GM18909 (cell line): Measurements from ENCODE around the gene IRAK3.
A peak's percentile ranks its signal among the peaks of the same experiment; 100 is the strongest.
"Not testable (repeated sequence)": the region's sequence is repeated elsewhere in the genome, so short reads cannot be mapped to it uniquely, and the experiment has no call there.

Experiments used
- ATAC-seq: cut with Tn5 transposase; IDR thresholded peaks from one replicate; pipeline ENCODE4 v1.9.1; 2021; ENCODE audit warnings: mild to moderate bottlenecking; ENCODE audit not compliant: unreplicated experiment, poor library complexity

Gene IRAK3

DNA sequence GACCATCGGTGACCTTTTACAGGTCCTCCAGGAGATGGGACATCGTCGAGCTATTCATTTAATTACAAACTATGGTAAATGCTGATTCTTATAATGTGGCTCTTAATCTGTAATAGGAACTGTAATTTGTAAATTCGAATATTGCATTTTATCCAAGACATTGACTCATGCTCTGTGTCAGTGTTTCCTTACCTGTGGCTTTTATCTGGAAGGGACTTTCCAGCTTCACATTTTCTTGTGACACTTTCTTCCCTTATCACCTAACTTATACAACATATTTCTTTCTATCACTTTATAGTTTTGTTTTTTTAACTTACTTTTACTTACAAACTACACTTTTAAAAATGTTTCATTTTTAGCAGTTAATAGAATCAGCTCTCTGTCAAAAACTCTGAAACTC, 14.8 kb downstream of the IRAK3 start:
- no peak for ATAC-seq

GRCh38 chr12:66206141-66206540, 17.1 kb downstream of the IRAK3 start:
- ATAC-seq: no peak

GRCh38 chr12:66210840-66211239, 21.8 kb downstream of the IRAK3 start:
- no peak for ATAC-seq

GRCh38 chr12:66211573-66211972, 22.6 kb downstream of the IRAK3 start:
- ATAC-seq: not testable (repeated sequence)

GRCh38 chr12:66213011-66213410, 24.0 kb downstream of the IRAK3 start:
- ATAC-seq: not testable (repeated sequence)

DNA sequence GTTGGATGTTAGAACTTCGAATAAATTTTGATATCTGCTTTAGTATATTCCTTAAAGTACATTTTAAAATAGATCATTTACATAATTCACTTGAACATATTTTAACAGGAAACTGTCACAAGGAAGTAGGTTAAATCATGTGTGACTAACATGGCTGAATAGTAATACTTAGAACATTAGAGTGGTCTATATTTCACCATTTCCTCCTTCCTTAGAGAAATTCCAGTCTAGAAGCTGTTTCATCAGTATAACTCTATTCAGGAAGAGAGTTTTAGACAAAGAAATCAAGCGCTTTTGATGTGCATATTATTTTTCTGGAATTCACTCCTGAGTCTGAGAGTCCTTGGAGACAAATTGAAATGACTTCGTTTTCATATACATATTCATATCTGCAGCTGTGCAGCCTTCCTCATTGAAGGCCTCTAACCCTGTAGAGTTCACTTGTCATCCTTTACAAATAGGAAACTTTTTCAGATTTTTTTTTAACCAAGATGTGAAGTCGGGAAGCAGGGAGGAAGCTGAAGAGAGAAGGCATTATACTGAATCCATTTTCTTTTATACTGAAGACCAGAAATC, 28.4 kb downstream of the IRAK3 start:
- no peak for ATAC-seq

- ATAC-seq: no peak
These were observed 39.4 kb downstream of the IRAK3 start for GRCh38 chr12:66228462-66228861.

DNA sequence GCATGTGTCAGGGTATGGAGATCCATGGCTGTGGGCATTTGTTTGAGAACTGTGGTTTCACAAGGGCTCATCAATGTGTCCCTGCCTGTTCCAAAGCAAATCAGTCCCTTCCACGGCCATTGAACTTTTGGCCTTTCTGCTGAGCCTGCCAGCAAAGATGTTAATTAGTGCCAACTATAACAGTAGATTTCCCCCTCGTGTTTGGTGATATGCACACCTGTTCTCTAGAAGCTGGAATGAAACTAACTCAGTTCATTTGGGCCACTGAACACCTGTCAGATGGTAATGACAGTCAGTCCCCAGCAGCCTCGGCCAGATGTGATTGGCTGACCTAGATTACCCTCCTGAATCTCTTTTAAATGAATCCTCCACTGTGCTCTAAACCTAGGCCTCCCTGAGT, 43.2 kb downstream of the IRAK3 start:
- peak; percentile 41 for ATAC-seq

- peak; percentile 87 for ATAC-seq
These were observed 45.2 kb downstream of the IRAK3 start for GRCh38 chr12:66234037-66234693.

DNA sequence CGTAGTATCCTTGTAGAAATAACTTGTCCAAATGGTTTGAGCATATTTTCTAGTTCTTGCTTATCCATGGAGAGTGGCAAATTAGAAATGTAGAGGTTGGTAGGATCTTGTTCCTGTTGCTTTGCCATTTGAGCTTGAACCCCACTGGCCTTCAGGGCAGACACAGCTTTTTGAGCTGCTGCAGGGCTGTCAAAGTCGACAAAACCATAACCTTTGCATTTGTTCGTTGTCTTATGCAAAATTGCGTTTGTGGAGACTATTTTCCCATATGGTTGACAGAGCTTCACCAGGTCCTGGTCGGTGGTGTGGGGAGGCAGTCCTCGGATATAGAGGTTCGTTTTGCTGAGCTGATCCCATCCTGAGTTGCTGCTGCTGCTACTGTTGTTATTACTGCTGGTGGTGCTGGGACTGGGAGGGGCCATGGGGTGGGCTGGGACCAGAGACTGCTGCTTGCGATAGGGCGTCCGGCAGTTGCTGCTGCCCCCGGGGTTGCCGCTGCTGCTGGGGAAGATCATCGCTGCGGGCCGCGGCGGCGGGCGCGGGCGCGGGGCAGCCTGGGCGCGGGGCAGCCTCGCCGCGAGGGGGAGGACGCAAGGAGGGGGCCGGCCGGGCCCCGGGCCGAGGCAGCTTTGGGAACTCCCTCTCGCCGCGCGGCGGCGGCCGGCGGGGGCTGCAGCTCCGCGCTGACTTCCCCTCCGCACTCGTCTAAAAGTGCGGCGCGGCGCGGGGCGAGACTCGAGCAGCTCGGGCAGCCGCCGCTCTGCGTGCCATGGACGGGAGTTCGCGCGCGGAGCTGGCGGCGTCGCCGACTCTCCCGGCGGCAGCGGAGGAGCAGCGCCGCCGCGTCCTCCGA, 46.0 kb downstream of the IRAK3 start:
- peak; percentile 48 for ATAC-seq

DNA sequence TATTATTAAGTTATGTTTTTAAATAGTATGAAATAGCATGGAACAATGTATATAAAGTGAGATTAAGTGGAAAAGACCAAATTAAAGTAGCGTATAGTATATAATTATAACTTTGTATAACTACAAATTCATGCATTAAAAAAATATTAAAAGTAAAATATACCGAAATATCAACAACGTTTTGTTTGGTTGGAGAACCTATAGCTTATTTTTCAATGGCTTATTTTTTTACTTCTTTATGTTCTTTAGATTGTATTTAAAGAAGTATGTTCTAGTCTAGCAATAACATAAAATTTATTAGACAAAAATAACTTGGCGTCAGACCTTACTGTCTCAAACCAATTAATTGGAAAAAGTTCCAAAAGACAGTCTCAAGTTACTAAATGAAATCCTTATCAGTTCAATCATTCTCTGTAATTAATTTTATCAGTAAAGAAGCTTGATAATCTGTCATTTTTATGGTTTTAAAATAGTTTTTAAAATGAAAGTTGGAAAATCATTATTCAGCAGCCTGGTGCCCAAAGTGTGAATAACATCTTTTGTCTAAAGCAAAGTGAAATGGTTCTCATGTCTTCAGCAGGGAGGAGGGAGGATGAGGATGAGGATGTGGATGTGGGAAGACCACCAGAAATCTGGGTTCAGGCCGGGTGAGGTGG, 46.7 kb downstream of the IRAK3 start:
- no peak for ATAC-seq

DNA sequence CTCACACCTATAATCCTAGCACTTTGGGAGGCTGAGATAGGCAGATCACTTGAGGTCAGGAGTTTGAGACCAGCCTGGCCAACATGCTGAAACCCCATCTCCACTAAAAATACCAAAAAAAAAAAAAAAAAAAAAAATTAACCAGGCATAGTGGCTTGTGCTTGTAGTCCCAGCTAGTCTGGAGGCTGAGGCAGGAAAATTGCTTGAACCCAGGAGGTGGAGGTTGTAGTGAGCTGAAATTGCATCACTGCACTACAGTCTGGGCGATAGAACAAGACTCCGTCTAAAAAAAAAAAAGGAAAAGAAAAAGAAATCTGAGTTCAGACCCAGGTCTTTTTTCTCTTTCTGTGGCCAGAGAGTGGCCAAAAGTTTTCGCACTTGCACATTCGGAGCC, 47.3 kb downstream of the IRAK3 start:
- not testable (repeated sequence) for ATAC-seq

DNA sequence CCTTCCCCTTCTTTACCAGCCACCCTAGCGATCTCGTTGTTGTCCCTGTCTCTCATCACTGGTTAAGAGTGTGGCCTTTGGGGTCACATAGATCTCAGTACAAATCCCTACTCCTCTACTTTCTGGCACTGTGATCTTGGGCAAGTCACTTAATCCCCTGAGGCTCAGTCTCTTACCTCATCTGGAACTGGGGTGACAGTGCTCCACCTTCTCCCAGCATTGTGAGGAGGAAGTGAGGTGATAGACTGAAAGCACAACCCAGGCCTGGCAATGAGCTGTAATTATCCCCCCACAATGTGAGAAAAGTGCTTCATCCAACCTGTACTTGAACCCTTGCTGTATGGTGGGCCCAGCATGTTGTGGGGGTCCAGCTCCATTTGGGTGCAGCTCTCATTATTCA, 48.0 kb downstream of the IRAK3 start:
- ATAC-seq: no peak

DNA sequence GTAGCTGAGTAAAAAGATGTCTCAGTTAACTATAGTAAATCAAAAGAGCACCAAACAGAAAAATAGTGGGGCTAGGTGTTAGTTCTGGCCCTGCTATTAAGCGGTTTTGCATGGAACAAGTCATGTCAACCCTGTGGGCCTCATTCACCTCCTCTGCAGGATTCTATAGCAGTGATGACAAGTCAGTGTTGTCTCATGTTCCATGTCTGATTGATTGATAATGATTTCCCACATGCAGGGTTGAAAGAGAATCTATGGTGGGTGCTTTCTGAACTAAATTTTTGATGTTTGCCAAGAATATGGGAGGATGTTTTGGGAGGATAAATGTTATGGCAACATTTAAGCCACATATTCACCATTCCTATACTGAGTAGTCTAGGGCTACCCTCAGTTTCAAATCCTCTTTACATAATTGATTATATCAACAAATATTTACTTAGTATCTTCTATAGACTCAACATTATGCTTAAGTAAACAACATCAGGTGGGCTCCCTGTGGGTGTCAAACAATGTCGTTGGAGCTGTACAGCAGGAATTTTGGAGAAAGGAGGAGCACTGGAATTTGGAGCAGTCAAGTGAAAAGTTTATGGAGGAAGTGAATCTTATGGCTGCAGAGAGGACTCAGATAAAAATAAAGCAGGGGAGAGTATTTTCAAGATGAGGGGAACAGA, 48.6 kb downstream of the IRAK3 start:
- ATAC-seq: no peak

DNA sequence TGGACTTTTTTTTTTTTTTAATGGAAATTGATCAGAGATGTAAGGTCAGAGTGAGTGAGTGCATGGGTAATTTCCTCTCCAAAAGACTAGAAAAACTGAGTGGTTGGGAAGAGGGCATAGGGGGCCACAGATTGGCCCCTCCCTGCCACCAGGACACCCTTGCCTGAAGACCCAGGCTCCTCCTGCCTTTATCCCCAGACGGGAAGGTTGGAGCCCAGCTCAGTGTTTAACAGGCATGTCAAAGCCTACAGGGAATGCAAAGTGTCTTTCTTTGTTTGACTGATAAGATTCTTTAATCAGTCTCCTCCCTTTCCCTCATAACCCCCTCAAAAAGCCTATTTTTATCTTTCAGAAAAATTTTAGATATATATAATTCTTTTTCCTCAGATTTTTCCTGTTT, 50.3 kb downstream of the IRAK3 start:
- no peak for ATAC-seq

GRCh38 chr12:66240096-66240820, 51.2 kb downstream of the IRAK3 start:
- no peak for ATAC-seq

GRCh38 chr12:66241061-66242043, 52.3 kb downstream of the IRAK3 start:
- no peak for ATAC-seq

DNA sequence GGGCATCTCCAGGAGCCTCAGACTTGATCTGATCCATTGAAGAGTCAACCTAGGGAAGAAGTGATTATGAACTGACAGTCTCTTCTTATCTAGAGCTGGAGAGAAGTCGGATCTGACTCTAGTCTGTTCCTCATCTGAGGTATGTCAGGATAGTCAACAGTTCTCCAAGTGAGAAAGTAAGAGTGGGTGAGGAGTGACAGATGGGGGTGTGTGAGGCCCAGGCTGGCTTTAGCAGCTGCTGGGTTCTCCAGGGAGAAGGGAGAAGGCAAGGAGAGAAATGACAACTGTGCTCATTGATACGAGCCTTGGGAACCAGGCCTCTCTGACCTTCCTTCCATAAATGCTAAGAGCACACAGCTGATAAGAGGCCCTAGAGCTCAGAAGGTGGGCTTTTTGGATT, 53.3 kb downstream of the IRAK3 start:
- no peak for ATAC-seq

DNA sequence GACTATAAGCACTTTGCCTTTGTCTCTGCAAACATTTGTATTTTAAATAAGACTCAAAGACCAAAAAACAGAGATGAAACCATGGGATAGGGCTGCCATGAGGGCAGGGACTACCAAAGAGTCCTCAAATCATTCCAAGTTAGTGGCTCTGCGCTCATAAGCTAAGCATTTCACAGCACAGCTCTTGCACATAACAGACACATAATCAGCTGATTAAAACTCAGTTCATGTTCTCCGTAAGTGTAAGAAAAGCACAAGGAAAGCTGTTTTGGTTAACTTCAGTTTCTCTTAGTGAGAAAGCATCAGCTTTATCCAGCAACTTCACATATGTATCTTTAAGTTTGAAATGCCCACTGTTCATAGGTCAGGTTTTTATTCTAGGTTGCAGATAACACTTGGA, 54.9 kb downstream of the IRAK3 start:
- ATAC-seq: no peak
